Astrocyte of the cerebellum (primary cell): ENCODE results near the gene CACNA1B.

Experiments
- DNase-seq: peaks from one replicate; pipeline ENCODE4 v3.0.0-alpha.2; 2011; ENCODE audit warnings: low read depth
- H3K4me3 ChIP-seq: 2 replicates; pipeline ENCODE4 v1.5.1; 2011; ENCODE audit warnings: mild to moderate bottlenecking, low read depth, low read length, moderate library complexity
- CTCF ChIP-seq: IDR thresholded peaks from 2 replicates; pipeline ENCODE4 v1.5.1; 2012; ENCODE audit warnings: low read length, low read depth, moderate library complexity, mild to moderate bottlenecking; ENCODE audit errors: missing control alignments
- in situ Hi-C: cut with HindIII; loops from 2 replicates; pipeline ENCODE4 v1.10.0; 2017; ENCODE audit warnings: low sequenced_read_pairs

Gene CACNA1B

GRCh38 chr9:138049085-138049778 is 171.7 kb downstream of the CACNA1B start:
- no peak overlapping the region for H3K4me3 ChIP-seq
- in situ Hi-C loops, result no loop called here
- no peak for DNase-seq
- TF ChIP-seq CTCF, result no peak

GRCh38 chr9:138049779-138050471 is 172.3 kb downstream of the CACNA1B start:
- DNase-seq, result no peak
- TF ChIP-seq CTCF, result no peak
- no peak overlapping the region for H3K4me3 ChIP-seq
- in situ Hi-C loops, result no loop called here

GRCh38 chr9:138050472-138051330 is 173.1 kb downstream of the CACNA1B start:
- in situ Hi-C loops, result no loop called here
- H3K4me3 ChIP-seq, result no peak overlapping the region
- no peak for TF ChIP-seq CTCF
- no peak for DNase-seq

GRCh38 chr9:138051586-138052321 is 174.2 kb downstream of the CACNA1B start:
- no peak overlapping the region for H3K4me3 ChIP-seq
- DNase-seq, result no peak
- no peak for TF ChIP-seq CTCF
- in situ Hi-C loops, result no loop called here

GRCh38 chr9:138052322-138052615 is 174.7 kb downstream of the CACNA1B start:
- TF ChIP-seq CTCF, result no peak
- no peak overlapping the region for H3K4me3 ChIP-seq
- DNase-seq, result no peak
- in situ Hi-C loops, result no loop called here

GRCh38 chr9:138052635-138053320 is 175.2 kb downstream of the CACNA1B start:
- in situ Hi-C loops, result no loop called here
- no peak for TF ChIP-seq CTCF
- no peak for DNase-seq
- no peak overlapping the region for H3K4me3 ChIP-seq
